ENCODE data around the gene ALG10. TPM values are rescaled to one million over a fixed set of nuclear protein-coding genes. Genes with fewer than 3 reads are reported as not detected.
"Not testable (repeated sequence)": the region's sequence is repeated elsewhere in the genome, so short reads cannot be mapped to it uniquely, and the experiment has no call there.

Gene ALG10
- total RNA-seq, 1 donor from 2014 or later, result 28.5 TPM

DNA sequence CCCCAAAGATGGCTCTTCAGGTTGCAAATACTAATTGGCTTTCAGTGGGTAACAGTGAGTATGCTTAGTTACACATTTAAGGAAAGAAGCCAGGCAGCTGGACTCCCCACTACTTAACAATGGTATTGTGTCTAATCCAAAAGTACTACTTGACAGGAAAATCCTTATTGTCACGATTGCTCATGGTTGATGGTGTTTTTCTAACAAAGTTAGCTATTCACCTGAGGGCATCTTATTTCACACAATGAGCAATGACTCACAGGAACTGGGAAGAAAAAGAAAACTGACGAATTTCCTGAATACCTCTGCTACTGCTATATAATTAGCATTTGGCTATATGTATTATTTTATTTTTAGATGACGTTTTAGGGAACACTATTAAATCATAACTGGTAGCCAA, 33.4 kb upstream of the ALG10 start:
- Histone ChIP-seq H3F3A (ENCODE audit: low read depth) (no peaks in the 10 kb centered on the region), H3K79me2 (ENCODE audit: low read depth) (no peaks in the 10 kb centered on the region), H2AFZ (replicated peaks) (no peak overlapping the region), H3K4me1 (no peaks in the 10 kb centered on the region), H3K9ac (no peak overlapping the region), H3K4me2 (no peak overlapping the region), H3K4me3 (no peak overlapping the region), H3K27ac (no peak overlapping the region), H3K9me3 (ENCODE audit: low read depth) (no peaks in the 10 kb centered on the region), H3K36me3 (no peaks in the 10 kb centered on the region), H3K27me3 (no peaks in the 10 kb centered on the region), H4K20me1 (ENCODE audit: low read depth) (no peaks in the 10 kb centered on the region)
- Mint-ChIP-seq H3K9me3 (no peaks in the 10 kb centered on the region), H3K27me3 (ENCODE audit: insufficient read depth, low read depth) (no peaks in the 10 kb centered on the region), H3K27ac (no peak overlapping the region), H3K4me1 (no peaks in the 10 kb centered on the region), H3K36me3 (no peaks in the 10 kb centered on the region), H3K4me3 (no peak overlapping the region)
- DNase-seq (ENCODE audit: low spot score), result peak; percentile 7
- TF ChIP-seq, protein P1, sequence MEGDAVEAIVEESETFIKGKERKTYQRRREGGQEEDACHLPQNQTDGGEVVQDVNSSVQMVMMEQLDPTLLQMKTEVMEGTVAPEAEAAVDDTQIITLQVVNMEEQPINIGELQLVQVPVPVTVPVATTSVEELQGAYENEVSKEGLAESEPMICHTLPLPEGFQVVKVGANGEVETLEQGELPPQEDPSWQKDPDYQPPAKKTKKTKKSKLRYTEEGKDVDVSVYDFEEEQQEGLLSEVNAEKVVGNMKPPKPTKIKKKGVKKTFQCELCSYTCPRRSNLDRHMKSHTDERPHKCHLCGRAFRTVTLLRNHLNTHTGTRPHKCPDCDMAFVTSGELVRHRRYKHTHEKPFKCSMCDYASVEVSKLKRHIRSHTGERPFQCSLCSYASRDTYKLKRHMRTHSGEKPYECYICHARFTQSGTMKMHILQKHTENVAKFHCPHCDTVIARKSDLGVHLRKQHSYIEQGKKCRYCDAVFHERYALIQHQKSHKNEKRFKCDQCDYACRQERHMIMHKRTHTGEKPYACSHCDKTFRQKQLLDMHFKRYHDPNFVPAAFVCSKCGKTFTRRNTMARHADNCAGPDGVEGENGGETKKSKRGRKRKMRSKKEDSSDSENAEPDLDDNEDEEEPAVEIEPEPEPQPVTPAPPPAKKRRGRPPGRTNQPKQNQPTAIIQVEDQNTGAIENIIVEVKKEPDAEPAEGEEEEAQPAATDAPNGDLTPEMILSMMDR (IDR thresholded peaks at IDR 0.05), result no peak
- TF ChIP-seq EZH2 (IDR thresholded peaks at IDR 0.05) (no peak), EZH2phosphoT487 (IDR thresholded peaks at IDR 0.05) (no peak)

DNA sequence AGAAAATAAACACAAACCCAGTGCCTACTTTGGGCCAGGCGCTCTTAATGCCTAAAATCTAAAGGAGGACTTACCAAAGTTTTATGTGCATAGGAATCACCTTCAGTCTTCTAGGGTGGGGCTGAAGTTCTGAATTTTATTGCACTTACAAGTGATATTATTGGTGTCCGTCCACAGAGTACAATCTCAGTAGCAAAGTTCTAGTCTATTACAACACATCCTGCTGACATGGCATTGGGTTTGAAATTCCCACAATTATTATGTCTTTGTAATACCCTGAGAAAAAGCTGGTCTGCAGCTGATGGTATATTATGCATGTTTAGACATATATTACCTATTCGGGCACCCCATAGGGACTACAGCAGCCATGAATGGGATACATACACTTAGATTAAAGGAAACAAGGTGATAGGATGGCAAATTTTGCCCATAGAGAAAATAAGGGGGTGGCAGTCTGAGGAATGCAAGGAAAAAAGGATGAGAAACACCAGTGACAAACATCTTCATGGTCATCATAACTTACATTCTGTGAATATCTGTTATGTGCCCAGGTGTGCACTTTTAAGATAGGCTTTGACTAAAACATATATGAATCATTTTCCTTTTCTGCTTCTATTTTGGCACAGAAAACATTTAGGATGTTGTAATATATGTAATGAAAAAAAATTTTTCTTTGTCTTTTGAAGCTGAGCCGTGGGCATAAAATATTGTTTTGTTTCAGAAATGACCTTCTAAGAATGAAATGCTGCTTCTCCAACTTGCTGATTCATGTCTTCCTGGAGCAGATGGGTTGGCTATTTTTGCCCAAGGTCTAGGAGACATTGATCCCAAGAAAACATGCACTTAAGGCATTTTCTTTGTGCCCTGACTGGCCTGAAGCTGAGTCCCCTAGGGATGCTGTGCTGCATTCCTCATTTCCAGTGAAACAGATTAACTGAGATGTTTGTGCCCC, 27.2 kb upstream of the ALG10 start:
- Histone ChIP-seq H3K9me3 (ENCODE audit: low read depth) (no peaks in the 10 kb centered on the region), H3K9ac (no peak overlapping the region), H2AFZ (replicated peaks) (no peak overlapping the region), H3F3A (ENCODE audit: low read depth) (no peaks in the 10 kb centered on the region), H3K4me2 (no peak overlapping the region), H3K4me3 (no peak overlapping the region), H3K27ac (no peak overlapping the region), H3K4me1 (no peaks in the 10 kb centered on the region), H3K27me3 (no peaks in the 10 kb centered on the region), H3K79me2 (ENCODE audit: low read depth) (no peaks in the 10 kb centered on the region), H4K20me1 (ENCODE audit: low read depth) (no peaks in the 10 kb centered on the region), H3K36me3 (no peaks in the 10 kb centered on the region)
- Mint-ChIP-seq H3K9me3 (no peaks in the 10 kb centered on the region), H3K27ac (no peak overlapping the region), H3K36me3 (no peaks in the 10 kb centered on the region), H3K4me1 (no peaks in the 10 kb centered on the region), H3K4me3 (no peak overlapping the region), H3K27me3 (ENCODE audit: insufficient read depth, low read depth) (no peaks in the 10 kb centered on the region)
- DNase-seq (ENCODE audit: low spot score), result no peak
- TF ChIP-seq EZH2 (IDR thresholded peaks at IDR 0.05), result no peak
- TF ChIP-seq, protein P1 (IDR thresholded peaks at IDR 0.05), result no peak

DNA sequence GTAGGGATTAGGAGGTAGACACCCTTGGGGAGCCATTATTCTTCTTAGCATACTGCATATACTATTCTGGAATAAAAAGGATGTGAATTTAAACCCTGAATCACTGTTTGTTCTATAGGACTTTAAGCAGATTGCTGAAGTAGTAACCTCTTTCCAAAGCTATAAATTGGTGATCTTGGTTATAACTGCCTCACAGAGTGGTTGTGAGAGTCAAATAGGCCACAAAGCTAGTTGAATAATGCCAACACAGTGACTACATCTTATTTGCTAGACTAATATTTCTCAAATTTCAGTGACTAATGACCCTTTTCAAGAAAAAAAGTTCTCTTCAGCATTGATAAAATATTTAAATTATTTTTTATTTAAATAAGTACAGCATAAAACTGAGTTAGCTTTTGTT, 13.5 kb upstream of the ALG10 start:
- not testable (repeated sequence) for H3K27me3 Mint-ChIP-seq (ENCODE audit: insufficient read depth, low read depth); H4K20me1 ChIP-seq (ENCODE audit: low read depth); H3K36me3 ChIP-seq; H3K36me3 Mint-ChIP-seq; H3K27me3 ChIP-seq; H3K9me3 Mint-ChIP-seq; H3F3A ChIP-seq (ENCODE audit: low read depth); H3K4me3 Mint-ChIP-seq; H3K4me1 Mint-ChIP-seq; H3K79me2 ChIP-seq (ENCODE audit: low read depth); DNase-seq (ENCODE audit: low spot score); H3K4me3 ChIP-seq; H3K4me2 ChIP-seq; H3K9me3 ChIP-seq (ENCODE audit: low read depth); H3K27ac Mint-ChIP-seq; H3K27ac ChIP-seq; H3K9ac ChIP-seq; H3K4me1 ChIP-seq; H2AFZ ChIP-seq (replicated peaks)

DNA sequence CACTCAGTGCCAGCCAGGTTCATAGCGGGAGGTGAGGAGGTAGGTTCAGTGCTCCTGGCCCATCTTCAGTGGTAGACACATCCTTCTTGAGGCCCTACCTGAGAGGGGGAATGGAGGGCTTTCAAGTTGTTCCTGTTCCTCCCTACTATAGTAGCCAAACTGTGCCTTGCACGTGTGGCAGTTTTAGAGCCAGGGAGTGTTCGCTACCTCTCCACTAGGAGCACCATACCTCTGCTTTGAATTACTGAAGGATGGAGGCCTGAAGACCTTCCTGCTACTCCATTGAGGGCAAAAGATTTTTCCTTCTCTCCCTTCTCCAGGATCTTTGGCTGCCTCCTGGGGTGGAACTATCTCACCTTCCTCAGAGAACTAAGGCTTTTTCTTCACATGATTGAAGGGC, 5.9 kb upstream of the ALG10 start:
- Mint-ChIP-seq H3K27me3 (ENCODE audit: insufficient read depth, low read depth) (no peaks in the 10 kb centered on the region), H3K36me3 (no peaks in the 10 kb centered on the region), H3K4me3 (no peak overlapping the region), H3K27ac (no peak overlapping the region), H3K9me3 (no peaks in the 10 kb centered on the region), H3K4me1 (no peaks in the 10 kb centered on the region)
- no peak overlapping the region for H3K27ac ChIP-seq
- no peak overlapping the region for H3K4me3 ChIP-seq
- no peaks in the 10 kb centered on the region for H3K9me3 ChIP-seq (ENCODE audit: low read depth)
- no peaks in the 10 kb centered on the region for H3K36me3 ChIP-seq
- DNase-seq (ENCODE audit: low spot score), result no peak
- H3K4me2 ChIP-seq, result no peak overlapping the region
- H4K20me1 ChIP-seq (ENCODE audit: low read depth), result no peaks in the 10 kb centered on the region
- no peaks in the 10 kb centered on the region for H3F3A ChIP-seq (ENCODE audit: low read depth)
- H3K4me1 ChIP-seq, result no peaks in the 10 kb centered on the region
- no peak overlapping the region for H3K9ac ChIP-seq
- TF ChIP-seq, protein P1 (IDR thresholded peaks at IDR 0.05), result no peak
- TF ChIP-seq EZH2phosphoT487 (IDR thresholded peaks at IDR 0.05) (no peak), EZH2 (IDR thresholded peaks at IDR 0.05) (no peak)
- H3K27me3 ChIP-seq, result no peaks in the 10 kb centered on the region
- no peaks in the 10 kb centered on the region for H3K79me2 ChIP-seq (ENCODE audit: low read depth)
- no peak overlapping the region for H2AFZ ChIP-seq (replicated peaks)
